ENCODE results near the gene PHOX2A.

Gene PHOX2A

GRCh38 chr11:72238040-72238450 is 5.9 kb downstream of the PHOX2A start:
- no peak overlapping the region for H3K4me3 ChIP-seq (ENCODE audit: low read length)
- DNase-seq (ENCODE audit: low read depth): peak; percentile 75
- peak; percentile 76 for TF ChIP-seq CTCF (IDR thresholded peaks at IDR 0.05; ENCODE audit: insufficient read depth, low read depth, low read length, missing control alignments)

GRCh38 chr11:72237112-72237931 is 6.7 kb downstream of the PHOX2A start:
- DNase-seq (ENCODE audit: low read depth): no peak
- TF ChIP-seq CTCF (IDR thresholded peaks at IDR 0.05; ENCODE audit: insufficient read depth, low read depth, low read length, missing control alignments): no peak
- no peak overlapping the region for H3K4me3 ChIP-seq (ENCODE audit: low read length)

- no peak for TF ChIP-seq CTCF (IDR thresholded peaks at IDR 0.05; ENCODE audit: insufficient read depth, low read depth, low read length, missing control alignments)
Measured at GRCh38 chr11:72236774-72237111, 7.2 kb downstream of the PHOX2A start.

GRCh38 chr11:72236083-72236697 is 7.8 kb downstream of the PHOX2A start:
- no peak overlapping the region for H3K4me3 ChIP-seq (ENCODE audit: low read length)
- DNase-seq (ENCODE audit: low read depth): no peak
- no peak for TF ChIP-seq CTCF (IDR thresholded peaks at IDR 0.05; ENCODE audit: insufficient read depth, low read depth, low read length, missing control alignments)

More at GRCh38 chr11:72236774-72237111, 7.2 kb downstream of the PHOX2A start:
- H3K4me3 ChIP-seq (ENCODE audit: low read length): no peak overlapping the region
- no peak for DNase-seq (ENCODE audit: low read depth)

GRCh38 chr11:72235351-72236057 is 8.5 kb downstream of the PHOX2A start:
- TF ChIP-seq CTCF (IDR thresholded peaks at IDR 0.05; ENCODE audit: insufficient read depth, low read depth, low read length, missing control alignments): no peak
- H3K4me3 ChIP-seq (ENCODE audit: low read length): no peak overlapping the region
- DNase-seq (ENCODE audit: low read depth): no peak

GRCh38 chr11:72234920-72235319 is 9.1 kb downstream of the PHOX2A start:
- no peak overlapping the region for H3K4me3 ChIP-seq (ENCODE audit: low read length)
- TF ChIP-seq CTCF (IDR thresholded peaks at IDR 0.05; ENCODE audit: insufficient read depth, low read depth, low read length, missing control alignments): no peak

More at GRCh38 chr11:72234920-72235319, 9.1 kb downstream of the PHOX2A start:
- no peak for DNase-seq (ENCODE audit: low read depth)

Data from epithelial cell of esophagus (primary cell).